K562 (cell line): ENCODE results near the gene CNR2. TPM values are rescaled to one million over a fixed set of nuclear protein-coding genes. Genes with fewer than 3 reads are reported as not detected.

Source experiments
- CCAR2 ChIP-seq: fragments of 200-400 bp; formaldehyde crosslinking; IDR thresholded peaks from 2 replicates; pipeline ENCODE4 v1.6.1; 2017; ENCODE audit warnings: mild to moderate bottlenecking, low read depth, low read length
- DEAF1 ChIP-seq: fragments of 450-650 bp; formaldehyde crosslinking; IDR thresholded peaks from 2 replicates; pipeline ENCODE4 v1.4.0; 2020; ENCODE audit warnings: mild to moderate bottlenecking, moderate library complexity
- HNRNPH1 ChIP-seq: fragments of 200-400 bp; formaldehyde crosslinking; optimal IDR thresholded peaks from 2 replicates; pipeline ENCODE3; 2017; ENCODE audit warnings: low read depth, mild to moderate bottlenecking, low read length, moderate library complexity
- ID3 ChIP-seq, 2 experiments: fragments of 250-450 bp in 1 of 2; fragments of 450-650 bp in 1 of 2; sonication (Bioruptor Pico) in 1 of 2; IDR thresholded peaks; 2 replicates each; pipeline versions ENCODE4 v1.6.1 to v1.8.0; 2016 to 2021; ENCODE audit warnings: mild to moderate bottlenecking in 2 of 2, moderate library complexity in 2 of 2, missing compliant biosample characterization in 1 of 2, missing genetic modification characterization in 1 of 2
- KDM5B ChIP-seq: fragments of 200-600 bp; sonication (generic); IDR thresholded peaks from 2 replicates; pipeline ENCODE4 v1.6.1; 2012; ENCODE audit warnings: low read depth, mild to moderate bottlenecking, moderate library complexity, low read length, control low read depth, inconsistent platforms; ENCODE audit not compliant: insufficient replicate concordance
- KLF1 ChIP-seq: fragments of 450-650 bp; IDR thresholded peaks from 2 replicates; pipeline ENCODE4 v1.6.1; 2016; ENCODE audit warnings: missing genetic modification characterization, missing compliant biosample characterization
- KLF10 ChIP-seq: fragments of 250-450 bp; sonication (Bioruptor Pico); IDR thresholded peaks from 2 replicates; pipeline ENCODE4 v1.6.1; 2021; ENCODE audit warnings: matching md5 sums
- RB1 ChIP-seq: fragments of 450-650 bp; IDR thresholded peaks from 2 replicates; pipeline ENCODE4 v1.6.1; 2017; ENCODE audit warnings: low read depth, mild to moderate bottlenecking
- RBM14 ChIP-seq: fragments of 200-400 bp; formaldehyde crosslinking; IDR thresholded peaks from 2 replicates; pipeline ENCODE4 v1.6.1; 2018; ENCODE audit warnings: low read depth, mild to moderate bottlenecking, low read length, moderate library complexity, borderline replicate concordance; ENCODE audit not compliant: insufficient read depth
- SIN3A ChIP-seq, 2 experiments: fragments of 150-350 bp in 1 of 2; IDR thresholded peaks; 2 replicates each; pipeline ENCODE4 v1.6.1; 2011 to 2016; ENCODE audit warnings: borderline replicate concordance in 2 of 2, low read depth in 2 of 2, low read length in 2 of 2, mild to moderate bottlenecking in 2 of 2, moderate library complexity in 2 of 2; ENCODE audit not compliant: control insufficient read depth in 1 of 2
- ZBTB33 ChIP-seq: sonication (generic); formaldehyde crosslinking; IDR thresholded peaks from 2 replicates; pipeline ENCODE4 v1.8.1; 2023; ENCODE audit warnings: mild to moderate bottlenecking, missing genetic modification reagents
- ZKSCAN1 ChIP-seq: fragments of 150-350 bp; IDR thresholded peaks from 2 replicates; pipeline ENCODE4 v1.6.1; 2016; ENCODE audit warnings: low read depth, low read length
- ZNF232 ChIP-seq: sonication (generic); formaldehyde crosslinking; IDR thresholded peaks from 2 replicates; pipeline ENCODE4 v1.8.0; 2022; ENCODE audit warnings: mild to moderate bottlenecking, missing genetic modification reagents
- polyA plus RNA-seq, 8 experiments: library from polyadenylated mRNA; depleted of rRNA in 4 of 8; stranded (reverse) in 5 of 8; unstranded in 3 of 8; fragments of >200 nt; fragmentation: Nextera tagmentation in 2 of 8; fragmentation: Illumina TruSeq in 1 of 8; extraction: Ambion mirVana in 2 of 8; extraction: Trizol in 1 of 8; gene quantifications; 2 replicates each; pipeline versions ENCODE4 v1.2.1 to v1.2.3, GENCODE V29; 2011 to 2014; ENCODE audit warnings: inconsistent platforms in 1 of 8, missing spikeins in 1 of 8
- total RNA-seq, 7 experiments: library from RNA; depleted of rRNA in 6 of 7; stranded (reverse); fragments of >200 nt in 6 of 7; fragmentation: Illumina TruSeq in 2 of 7; extraction: Trizol in 2 of 7; gene quantifications; 2 replicates each; pipeline versions ENCODE4 v1.2.1 to v1.2.3, GENCODE V29; 2011 to 2021; ENCODE audit warnings: low replicate concordance in 1 of 7
- TF ChIP-seq, protein P1 (sequence below), 2 experiments: fragments of 450-650 bp; IDR thresholded peaks; 2 replicates each; pipeline ENCODE4 v1.6.1; 2016

Gene CNR2
- total and polyA plus RNA-seq, 9 of the 15 experiments (the other 6 are each of a cell fraction or from before 2014, with no cell fraction given), result not detected

- TF ChIP-seq ZBTB33 (CRISPR knock-in tag) (peak; percentile 81), RBM14 (no peak), KDM5B (peak; percentile 69), HNRNPH1 (no peak), ID3 (CRISPR knock-in tag; IDR thresholded peaks at IDR 0.05) (no peak), ID3 (tag; IDR thresholded peaks at IDR 0.05) (0 out of 2 replicates have a peak, but pooled peaks have one; percentile 57), CCAR2 (no peak), DEAF1 (CRISPR knock-in tag) (0 out of 2 replicates have a peak, but pooled peaks have one; percentile 29), RB1 (peak; percentile 43; the same call in 1 of the 2 replicates), ZKSCAN1 (no peak), KLF10 (no peak), SIN3A (IDR thresholded peaks at IDR 0.05; ENCODE audit: borderline replicate concordance in 2 of 2, control insufficient read depth in 1 of 2, low read depth in 2 of 2, low read length in 2 of 2) (peak in 1 of 2 experiments; percentile 20; a peak in 1 of 4 replicates), ZNF232 (CRISPR knock-in tag) (no peak; the same call in 1 of the 2 replicates), KLF1 (tag) (0 out of 2 replicates have a peak, but pooled peaks have one; percentile 18)
- TF ChIP-seq, protein P1, sequence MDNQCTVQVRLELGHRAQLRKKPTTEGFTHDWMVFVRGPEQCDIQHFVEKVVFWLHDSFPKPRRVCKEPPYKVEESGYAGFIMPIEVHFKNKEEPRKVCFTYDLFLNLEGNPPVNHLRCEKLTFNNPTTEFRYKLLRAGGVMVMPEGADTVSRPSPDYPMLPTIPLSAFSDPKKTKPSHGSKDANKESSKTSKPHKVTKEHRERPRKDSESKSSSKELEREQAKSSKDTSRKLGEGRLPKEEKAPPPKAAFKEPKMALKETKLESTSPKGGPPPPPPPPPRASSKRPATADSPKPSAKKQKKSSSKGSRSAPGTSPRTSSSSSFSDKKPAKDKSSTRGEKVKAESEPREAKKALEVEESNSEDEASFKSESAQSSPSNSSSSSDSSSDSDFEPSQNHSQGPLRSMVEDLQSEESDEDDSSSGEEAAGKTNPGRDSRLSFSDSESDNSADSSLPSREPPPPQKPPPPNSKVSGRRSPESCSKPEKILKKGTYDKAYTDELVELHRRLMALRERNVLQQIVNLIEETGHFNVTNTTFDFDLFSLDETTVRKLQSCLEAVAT (IDR thresholded peaks at IDR 0.05), result no peak
Observed at GRCh38 chr1:23867895-23868556, 45.1 kb downstream of the CNR2 start, which contains the start of gene FUCA1 (continued).
